Measurements from ENCODE around the gene RAI1.

Gene RAI1

DNA sequence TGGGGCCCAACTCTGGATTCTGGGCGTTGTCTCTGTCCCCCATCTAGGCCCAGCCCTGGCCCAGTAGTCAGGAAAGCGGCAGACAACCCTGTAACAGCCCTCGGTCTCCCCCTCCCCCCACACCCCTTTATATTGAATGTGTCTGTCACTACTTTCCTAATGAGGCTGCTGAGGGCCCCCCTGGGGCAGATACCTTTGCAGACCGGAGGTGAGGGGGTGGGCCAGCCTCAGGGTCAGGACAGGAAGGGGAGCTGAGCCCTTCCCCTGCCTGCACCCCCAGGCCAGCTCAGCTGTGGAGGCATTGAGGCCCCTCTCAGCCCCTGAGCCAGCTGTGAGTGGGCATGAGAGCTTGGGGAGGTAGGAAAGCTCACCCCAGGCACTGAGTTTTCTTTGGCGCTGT, 17.1 kb downstream of the RAI1 start:
- no peak for DNase-seq (ENCODE audit: low read depth)

DNA sequence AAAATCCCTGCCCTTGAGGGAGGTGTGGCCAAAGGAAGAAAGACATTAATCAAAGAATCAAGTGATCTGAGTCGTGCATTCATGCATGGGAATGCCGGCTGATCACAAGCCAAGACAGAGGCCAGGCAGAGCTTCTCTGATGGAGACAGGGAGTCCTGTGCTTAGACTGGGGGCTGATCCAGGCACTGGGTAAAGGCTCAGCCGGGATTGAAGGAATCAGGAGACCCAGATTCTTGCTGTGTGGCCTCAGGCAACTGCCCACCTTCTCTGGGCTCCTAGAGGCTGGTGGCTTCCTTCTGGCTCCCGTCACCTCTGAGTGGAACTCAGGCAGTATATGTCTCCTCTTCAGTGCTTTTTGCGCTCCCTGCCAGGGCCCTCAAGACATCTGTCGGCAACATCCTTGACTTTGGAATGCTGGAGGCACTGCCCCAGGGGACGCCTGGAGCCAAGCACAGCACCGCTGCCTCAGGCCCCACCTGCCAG, 17.7 kb downstream of the RAI1 start:
- DNase-seq (ENCODE audit: low read depth): no peak

DNA sequence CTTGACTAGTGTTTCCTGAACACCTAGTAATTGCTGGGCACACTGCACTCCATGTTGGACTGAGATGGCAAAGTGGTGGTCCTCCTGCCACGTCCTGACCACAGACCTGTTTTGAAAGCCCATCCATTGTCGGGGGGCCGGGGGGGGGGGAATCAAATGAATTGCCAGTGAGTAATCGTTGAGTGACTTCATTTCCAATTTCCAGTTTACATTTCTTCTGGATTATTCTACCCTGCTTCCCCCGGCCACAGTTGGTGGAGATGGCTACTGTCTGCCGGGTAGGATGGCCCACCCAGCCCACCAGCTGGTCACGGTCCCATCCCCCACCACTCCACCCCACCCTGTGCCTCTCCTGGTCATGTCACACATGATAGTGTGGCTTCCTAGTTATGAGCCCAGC, 18.2 kb downstream of the RAI1 start:
- DNase-seq (ENCODE audit: low read depth): no peak

DNA sequence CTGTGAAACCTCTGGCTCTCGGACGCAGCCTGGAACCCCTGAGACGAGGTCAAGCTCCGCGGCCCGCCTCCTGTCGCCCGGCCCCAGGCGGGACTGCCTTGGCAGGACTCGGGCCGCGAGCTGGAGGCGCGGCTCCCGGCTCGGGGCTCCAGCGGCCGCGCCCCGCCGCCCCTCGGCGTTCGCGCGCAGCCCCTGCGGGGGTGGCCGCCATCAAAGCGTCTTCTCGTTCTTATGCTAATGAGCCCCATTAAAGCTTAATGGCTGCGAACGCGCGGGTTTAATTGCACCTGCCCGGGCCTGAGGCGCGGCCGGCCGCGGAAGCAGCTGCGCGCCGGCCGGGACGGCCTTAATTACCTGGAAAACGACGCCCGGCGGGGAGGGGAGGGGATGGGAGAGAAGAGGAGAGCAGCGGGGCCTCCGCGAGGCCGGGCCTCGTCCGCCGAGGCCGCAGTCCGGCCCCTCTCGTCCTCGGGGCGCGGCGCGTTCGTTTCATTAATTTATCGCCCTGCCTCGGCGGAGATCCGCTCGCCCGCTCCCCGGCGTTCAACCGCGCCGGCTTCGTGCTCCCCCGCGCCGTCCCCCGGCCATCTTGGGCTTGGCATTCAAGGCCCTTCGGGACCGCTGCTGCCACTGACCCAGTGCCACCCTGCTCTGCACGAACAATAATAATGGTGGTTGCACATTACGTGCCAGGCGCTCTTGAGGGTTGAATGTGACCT, 19.2 kb downstream of the RAI1 start:
- no peak for DNase-seq (ENCODE audit: low read depth)

DNA sequence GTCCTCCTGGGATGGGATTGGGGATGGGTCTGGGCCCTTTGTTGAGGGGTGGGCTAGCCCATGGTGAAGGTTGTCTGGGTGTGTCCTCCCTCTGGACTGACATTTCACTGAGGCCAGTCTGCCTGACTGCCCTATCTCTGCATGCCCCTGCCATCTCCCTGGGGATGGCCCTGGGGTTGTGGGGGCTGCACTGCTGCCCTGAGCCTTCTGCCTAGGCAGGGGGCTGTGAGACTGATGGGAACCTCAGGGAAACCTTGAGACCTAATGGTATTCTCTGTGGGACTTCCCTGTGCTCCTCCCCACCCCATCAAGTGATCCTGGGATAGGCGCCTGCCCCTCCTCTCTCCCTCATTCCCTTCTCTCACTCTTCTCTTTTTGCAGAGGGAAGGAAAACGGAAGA, 19.9 kb downstream of the RAI1 start:
- no peak for DNase-seq (ENCODE audit: low read depth)

DNA sequence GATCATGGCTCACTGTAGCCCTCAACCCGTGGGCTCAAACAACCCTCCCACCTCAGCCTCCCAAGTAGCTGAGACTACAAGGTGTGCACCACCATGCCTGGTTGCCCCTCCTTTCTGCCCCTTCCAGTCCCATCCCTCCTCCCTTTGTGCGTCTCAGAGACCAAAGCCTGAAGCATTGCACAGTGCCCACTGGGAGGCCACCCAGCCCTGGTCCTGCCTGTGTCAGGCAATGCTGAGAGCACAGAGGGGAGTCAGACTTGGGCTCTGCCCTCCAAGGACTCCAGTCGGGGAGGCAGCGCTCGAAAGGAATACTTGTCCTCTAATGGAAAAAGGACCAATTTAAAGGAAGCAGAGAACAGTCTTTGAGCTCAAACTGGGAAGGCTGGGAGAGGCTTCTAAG, 20.4 kb downstream of the RAI1 start:
- DNase-seq (ENCODE audit: low read depth): no peak

DNA sequence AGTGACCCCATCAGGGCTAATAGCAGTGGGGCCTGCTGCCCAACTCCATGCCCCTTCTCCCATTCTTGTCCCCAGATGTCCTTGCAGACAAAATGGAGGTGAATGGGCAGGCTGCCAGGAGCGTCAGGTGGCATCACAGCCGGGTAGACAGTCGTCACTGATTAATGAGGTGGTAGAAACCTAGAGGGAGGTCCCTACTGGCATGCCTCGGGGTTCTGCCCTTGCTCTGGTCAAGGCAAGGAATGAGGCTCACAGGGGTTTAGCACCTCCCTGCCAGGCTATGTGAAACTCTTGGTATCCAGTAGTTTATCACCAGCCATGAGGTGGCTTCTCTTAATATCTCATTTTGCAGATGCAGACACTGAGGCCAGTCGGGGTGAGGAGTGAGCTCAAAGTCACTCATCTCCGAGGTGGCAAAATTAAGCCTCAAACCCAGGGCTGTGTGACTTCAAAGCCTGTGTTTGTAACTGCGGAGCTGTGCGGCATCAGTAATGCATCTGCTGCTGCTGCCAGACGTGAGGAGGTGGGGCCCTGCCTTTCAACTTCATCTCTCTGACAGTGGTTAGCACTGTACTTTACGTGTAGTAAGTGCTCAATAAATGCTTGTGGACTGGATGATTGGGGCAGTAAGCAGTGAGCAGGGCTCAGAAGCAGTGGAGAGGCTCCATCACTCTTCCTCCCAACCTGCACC, 21.3 kb downstream of the RAI1 start:
- no peak for DNase-seq (ENCODE audit: low read depth)

DNA sequence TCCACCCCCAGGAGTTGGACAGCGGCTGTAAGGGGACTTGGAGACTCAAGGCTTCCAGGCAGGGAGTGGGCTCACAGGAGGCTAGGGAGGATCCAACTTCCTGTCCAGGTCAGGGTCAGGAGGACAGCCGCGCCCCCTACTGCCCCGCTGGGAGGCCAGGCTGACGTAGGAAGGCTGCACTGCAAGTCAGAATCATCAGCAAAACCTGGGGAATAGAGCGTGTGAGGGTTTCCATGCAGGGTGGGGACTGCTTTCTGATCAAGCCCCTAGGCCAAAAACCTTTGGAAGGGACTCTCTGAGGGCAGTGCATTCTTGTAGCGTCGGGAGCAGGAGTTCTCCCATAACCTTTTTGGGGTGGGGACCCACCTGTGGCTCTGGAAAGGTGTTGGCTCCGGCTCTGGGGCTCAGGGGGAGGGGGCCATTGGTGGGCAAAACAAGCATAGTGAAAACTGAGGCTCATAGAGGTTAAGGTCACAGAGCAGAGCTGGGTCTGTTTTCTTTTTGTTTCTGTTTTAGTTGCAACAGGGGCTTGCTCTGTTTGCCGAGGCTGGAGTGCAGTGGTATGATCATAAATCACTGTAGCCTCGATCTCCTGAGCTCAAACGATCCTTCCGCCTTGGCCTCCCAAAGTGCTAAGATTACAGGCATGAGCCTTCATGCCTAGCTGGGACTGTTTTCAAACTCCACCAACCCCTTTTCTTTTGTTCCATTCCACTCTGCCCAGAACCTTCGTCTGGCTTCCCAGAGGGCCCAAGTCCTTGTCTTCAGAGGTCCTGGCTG, 22.1 kb downstream of the RAI1 start:
- DNase-seq (ENCODE audit: low read depth): no peak

DNA sequence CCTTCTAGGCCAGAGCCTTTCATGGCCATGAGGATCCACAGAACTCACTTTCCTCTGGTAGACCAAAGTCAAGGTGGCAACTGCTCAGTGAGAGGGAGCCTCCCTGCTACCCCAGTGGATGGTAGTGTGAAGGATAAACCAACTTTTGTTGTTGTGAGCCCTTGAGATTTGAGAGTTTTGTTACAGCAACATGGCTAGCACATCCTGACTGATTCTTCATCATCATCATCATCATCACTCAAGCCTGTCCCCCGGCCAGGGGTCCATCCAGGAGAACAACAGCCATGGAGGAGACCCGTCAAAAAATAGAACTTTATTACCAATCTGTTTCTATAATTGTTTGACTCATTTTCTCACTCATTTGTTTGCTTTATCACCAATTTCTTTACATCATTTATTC, 23.7 kb downstream of the RAI1 start:
- DNase-seq (ENCODE audit: low read depth): no peak

DNA sequence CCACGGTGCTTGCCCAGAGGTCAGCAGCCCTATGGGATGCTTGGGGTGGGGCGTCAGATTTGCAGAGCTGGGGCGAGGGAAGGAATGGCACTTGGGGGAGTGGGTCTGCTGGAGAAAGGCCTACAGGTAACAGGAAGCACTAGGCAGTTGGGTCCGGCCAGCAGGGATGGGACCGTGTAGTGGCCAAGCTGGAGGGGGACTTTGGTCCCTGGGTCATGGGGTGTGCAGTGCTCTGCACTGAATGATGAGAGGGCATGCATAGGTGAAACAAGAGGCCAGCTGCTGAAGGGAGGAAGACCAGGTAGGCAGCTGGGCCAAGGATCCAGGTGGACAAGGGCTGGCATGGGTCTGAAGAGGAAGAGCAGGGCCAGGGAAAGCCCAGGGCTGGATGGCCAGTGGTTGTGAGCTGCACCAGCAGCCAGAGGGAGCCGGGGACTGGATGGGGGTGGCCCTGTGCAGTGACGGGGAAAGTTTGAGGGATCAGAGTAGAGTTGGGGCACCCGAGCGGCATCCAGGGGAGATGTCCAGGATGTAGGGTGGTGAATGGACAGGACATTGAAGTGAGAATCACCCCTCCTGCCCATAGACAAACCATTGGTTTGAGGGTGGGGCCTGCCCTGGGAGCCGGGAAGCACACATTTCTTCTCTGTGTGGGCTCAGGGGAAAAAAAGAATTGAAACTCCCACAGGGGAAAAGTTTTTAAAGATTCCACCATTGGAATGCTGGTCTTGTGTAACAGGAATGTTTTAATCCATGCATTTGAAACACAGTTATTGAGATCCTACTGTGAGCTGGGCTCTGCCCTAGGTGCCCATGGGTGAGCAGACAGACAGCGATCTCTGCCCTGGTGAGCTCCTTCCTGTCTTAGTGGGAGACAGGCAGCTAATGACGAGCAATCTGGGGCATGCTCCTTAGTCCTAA, 25.1 kb downstream of the RAI1 start:
- DNase-seq (ENCODE audit: low read depth): no peak

DNA sequence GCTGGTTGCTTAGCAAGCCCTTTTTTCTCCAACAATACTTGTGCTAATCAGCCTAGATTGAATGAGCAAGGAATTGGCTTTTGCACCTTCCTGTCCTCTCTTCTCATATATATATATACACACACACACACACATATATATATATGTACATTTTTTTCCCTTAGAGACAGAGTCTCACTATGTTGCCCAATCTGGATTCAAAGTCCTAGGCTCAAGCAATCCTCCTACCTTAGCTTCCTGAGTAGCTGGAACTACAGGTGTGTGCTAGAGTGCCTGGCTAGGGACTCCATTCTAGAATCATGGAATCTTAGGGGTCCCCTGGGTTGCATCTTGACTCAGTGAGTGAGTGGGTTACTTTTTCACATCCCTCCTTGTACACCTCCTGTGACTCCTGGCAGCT, 27.0 kb downstream of the RAI1 start:
- DNase-seq (ENCODE audit: low read depth): no peak

DNA sequence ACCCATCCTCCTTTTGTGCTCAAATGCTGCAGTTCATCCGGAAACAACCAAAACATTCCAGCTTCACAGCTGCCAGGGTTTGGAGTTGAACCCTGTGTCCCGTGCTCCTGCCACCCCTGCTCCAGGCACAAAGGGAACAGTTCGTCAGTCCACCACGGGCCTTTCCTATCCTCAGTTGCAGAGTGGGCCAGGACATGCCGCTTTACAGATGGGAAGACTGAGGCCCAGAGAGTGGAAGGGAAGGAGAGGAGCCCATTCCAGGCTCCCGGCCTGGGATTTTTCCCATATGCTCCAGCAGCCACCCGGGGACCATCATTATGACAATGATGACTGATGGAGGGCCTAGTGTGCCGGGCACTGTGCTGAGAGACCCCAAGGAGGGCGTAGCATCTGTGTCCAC, 27.6 kb downstream of the RAI1 start:
- DNase-seq (ENCODE audit: low read depth): no peak

DNA sequence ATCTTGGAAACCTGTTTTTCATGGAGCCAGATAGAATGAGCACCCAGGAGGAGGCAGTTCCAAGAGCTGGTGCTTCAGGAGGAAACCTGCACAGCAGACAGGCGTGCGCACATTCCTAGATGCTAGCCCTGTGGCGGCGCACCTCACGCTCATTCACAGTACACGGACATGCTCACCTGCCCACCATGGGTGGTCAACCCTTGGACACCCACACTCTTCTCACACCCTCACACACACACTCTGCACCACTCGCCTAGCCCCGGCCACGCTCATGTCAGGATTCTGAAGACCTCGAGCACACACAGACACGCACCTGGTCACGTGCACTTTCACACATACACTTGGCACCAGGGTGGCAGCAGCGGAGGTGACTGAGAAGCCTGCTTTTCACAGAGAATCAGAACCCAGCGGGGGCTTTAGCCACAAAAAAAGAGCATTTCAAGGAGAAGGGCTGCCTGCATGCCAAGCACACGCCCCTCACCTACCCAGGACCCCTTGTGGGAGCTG, 28.6 kb downstream of the RAI1 start:
- DNase-seq (ENCODE audit: low read depth): no peak

DNA sequence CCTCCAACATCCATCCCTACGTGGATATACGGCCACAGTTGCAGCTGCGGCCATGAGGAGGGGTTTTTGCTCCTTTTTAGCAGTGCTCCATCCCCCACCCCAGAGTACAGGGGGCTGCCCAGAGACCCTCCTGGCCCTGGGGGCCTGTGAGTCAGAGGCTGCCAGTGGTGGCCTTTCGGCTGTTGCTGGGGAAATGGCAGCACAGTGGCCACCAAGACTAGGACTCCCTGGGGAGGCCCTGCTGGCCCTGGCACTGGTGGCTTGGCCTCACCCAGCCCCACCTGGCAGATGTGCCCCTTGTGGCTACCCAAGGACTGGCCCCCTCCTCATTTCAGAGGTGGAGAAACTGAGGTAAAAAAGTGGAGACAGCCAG, 29.1 kb downstream of the RAI1 start:
- no peak for DNase-seq (ENCODE audit: low read depth)

DNA sequence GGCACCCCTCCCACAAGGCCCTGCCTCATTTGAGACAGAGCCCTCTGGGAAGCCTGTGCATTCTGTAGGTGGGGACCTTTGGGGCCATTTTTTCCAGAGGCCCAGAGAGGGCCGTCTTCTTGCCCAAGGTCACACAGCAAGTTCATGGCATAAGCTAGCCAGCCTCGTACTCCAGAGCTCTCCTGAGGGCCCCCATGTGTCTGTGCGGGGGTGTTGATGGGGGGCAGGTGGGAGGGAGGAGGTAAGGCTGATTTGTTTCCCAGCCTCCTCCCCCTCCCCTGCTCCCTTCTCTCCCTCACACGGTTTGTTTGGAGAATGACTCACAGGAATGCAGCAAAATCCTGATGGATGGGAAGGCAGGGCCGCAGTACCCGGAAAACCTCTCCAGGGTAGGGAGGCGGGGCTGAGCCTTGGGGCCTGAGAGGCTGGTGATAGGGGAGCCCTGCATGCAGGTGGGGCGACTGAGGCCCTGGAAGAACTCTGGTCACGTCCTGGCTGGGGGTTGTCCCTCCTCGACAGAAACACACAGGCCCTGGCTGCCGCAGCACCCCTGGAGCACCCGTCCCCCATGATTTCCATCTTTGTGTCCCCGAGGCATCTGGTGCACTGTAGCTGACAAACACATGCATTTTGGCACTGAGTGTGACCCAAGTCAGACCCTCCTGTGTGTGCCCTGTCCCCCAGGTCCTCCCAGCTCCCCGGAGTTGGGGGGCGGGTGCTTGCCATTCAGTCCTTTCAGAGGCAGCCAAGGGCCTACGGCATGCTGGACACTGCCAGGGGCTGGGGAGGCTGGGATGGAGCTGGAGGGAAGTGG, 29.7 kb downstream of the RAI1 start:
- peak; percentile 76 for DNase-seq (ENCODE audit: low read depth)

DNA sequence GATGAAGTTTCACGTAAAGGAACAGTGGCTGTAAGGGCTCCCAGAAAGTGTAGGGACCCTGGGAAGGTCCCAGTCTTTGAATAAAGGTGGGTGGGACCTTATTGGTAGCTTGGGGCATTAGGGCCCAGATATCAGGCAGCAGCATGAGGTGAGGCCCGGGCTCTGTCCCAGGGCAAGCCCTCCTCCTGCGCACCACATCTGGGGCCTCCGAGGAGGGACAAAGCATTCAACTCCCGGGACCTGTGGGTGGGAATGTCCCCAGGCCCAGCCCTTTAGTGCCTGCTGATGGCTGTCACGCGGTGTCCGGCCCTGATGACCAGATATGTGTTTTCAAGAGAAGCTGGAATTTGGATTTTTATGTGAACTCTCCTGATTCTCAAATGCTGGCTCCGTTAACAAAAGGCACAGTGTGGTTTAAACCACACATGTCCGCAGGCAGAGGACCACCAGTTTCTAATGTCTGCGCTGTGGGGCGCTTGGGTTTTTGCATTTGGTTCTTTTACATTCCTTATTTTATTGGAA, 30.4 kb downstream of the RAI1 start:
- DNase-seq (ENCODE audit: low read depth): no peak

DNA sequence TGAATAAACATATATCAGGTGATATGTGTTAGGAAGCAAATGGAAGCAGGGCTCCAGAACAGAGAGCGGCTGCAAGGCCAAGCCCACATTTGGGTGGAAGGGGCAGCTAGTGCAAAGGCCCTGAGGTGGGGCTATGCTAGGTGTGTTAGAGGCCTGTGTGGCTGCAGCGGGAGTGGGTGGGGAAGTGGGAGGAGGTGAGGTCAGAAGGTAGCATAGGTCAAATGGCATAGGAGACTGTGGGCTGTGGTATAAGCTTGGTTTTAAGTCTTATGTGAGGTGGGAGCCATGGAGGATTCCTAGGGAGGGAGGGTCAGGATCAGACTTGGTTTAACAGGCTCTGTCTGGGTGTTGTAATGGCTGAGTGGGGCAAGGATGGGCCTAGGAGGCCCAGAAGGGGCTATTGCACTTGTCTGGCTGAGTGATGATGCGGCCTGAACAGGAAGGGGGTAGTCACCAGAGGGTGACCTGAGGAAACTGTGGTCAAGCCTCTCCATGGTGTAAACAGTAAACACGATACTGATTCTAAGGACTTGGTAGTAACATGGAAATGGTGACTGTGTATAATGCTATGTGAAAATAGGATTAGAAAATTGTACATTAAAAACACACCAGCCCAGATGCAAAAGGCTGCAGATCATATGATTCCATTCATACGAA, 31.1 kb downstream of the RAI1 start:
- DNase-seq (ENCODE audit: low read depth): no peak

DNA sequence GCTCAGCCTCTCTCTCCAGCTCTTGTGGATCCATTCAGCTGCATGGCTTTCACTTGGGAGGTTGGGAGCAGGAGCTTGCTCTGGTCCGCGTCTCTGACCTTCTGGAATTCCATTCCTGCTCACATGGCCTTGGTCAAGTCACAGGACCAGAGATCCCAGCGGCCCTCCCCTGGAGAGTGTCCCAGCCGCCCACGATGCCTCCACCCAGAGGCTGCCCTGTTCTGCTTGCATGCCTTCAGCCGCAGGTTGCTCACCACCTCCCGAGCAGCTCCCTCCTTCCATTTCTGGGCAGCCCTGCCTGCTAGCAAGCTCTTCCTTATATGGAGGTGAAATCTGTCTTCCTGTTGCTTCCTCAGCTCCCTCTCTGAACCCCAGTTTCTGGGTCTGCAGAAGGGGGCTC, 32.6 kb downstream of the RAI1 start:
- DNase-seq (ENCODE audit: low read depth): peak; percentile 62

DNA sequence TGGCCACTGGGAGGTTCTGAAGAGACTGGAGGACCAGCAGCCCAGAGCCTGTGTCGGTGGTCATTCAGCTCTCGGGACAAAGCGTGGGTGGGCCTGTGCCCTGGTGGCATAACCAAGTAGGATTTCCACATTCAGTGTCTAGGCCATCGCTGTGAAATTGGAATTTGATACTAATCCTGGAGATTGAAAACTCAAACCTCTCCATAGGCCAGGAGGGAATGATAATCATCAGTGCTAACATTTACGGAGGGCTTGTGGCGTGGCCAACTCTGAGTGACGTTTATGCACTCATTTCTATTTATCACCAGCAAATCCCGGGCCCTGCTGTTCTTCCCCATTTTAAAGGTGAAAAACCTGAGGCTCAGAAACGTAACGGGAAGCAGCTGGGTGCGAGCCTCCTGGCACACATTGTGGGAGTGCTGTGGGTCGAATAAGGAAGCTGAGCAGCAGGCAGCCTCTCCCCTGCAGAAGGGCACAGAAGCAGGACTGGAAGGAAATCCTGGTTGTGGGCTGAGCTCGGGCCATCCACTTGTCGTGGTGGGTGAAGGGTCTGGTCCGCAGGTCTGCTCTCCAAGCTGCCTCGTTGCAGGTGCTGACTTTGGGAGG, 33.1 kb downstream of the RAI1 start:
- no peak for DNase-seq (ENCODE audit: low read depth)

DNA sequence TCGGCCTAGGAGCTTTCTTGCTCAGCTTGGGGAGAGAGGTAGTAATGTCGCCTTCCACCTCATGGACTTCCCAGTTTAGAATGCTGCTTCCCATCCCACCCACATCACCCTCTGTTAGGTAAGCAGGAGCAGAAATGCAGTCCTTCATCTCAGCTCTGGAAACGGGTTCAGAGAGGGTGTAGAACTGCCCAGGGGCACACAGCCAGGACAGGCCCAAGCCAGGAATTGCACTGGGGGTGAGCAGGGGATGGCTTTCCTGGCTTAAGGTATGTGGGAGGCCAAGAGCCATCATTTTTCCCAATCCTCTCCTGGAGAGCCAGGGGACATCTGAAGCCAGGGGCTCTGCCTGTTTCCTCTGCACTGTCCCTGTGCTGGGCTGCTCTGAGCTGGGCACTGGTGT, 33.6 kb downstream of the RAI1 start:
- DNase-seq (ENCODE audit: low read depth): no peak

Data from stromal cell of bone marrow (primary cell).